MCF 10A (cell line): ENCODE results near the gene CNOT4. TPM values are rescaled to one million over a fixed set of nuclear protein-coding genes. Genes with fewer than 3 reads are reported as not detected.

Source experiments
- BruUV-seq: library from RNA; stranded (reverse); fragments of 400-500 nt; replicated peaks from 2 replicates; lab custom pipeline; 2021; lab: Mats Ljungman, UMichigan
- CTCF ChIA-PET: fragments of 300-600 bp; sonication (Branson Sonifier 250); formaldehyde crosslinking; extraction: SDS; loops from one replicate; lab custom pipeline; 2021; ENCODE audit warnings: antibody characterized with exemption, inconsistent platforms; lab: Yijun Ruan, JAX
- POLR2A ChIA-PET: fragments of 300-600, 350-650 bp; sonication (Branson Sonifier 250); formaldehyde crosslinking; extraction: SDS; loops from one replicate; lab custom pipeline; 2020; ENCODE audit warnings: antibody characterized with exemption, inconsistent platforms; lab: Yijun Ruan, JAX
- DNase-seq: peaks from one replicate; pipeline ENCODE4 v3.0.0-alpha.2; 2018; ENCODE audit not compliant: unreplicated experiment
- H3K27ac Mint-ChIP-seq: one replicate; pipeline ENCODE4 v1.8.0; 2022; ENCODE audit warnings: mild to moderate bottlenecking, low read depth, mixed read lengths; ENCODE audit not compliant: unreplicated experiment
- H3K27me3 Mint-ChIP-seq: one replicate; pipeline ENCODE4 v1.8.0; 2022; ENCODE audit warnings: mixed read lengths; ENCODE audit not compliant: insufficient read depth, unreplicated experiment
- H3K36me3 Mint-ChIP-seq: one replicate; pipeline ENCODE4 v1.8.0; 2022; ENCODE audit warnings: mild to moderate bottlenecking, moderate library complexity, mixed read lengths; ENCODE audit not compliant: insufficient read depth, unreplicated experiment
- H3K4me1 Mint-ChIP-seq: one replicate; pipeline ENCODE4 v1.8.0; 2022; ENCODE audit warnings: mixed read lengths; ENCODE audit not compliant: insufficient read depth, unreplicated experiment
- H3K4me3 Mint-ChIP-seq: one replicate; pipeline ENCODE4 v1.8.0; 2022; ENCODE audit warnings: mild to moderate bottlenecking, moderate library complexity, mixed read lengths; ENCODE audit not compliant: unreplicated experiment
- H3K9me3 Mint-ChIP-seq: one replicate; pipeline ENCODE4 v1.8.0; 2022; ENCODE audit warnings: mixed read lengths; ENCODE audit not compliant: unreplicated experiment
- intact Hi-C: fragments of 100-400 bp; cut with micrococcal nuclease; formaldehyde crosslinking; loops from 2 replicates; pipeline ENCODE4 v1.14.1; 2022
- total RNA-seq: library from RNA; stranded (reverse); gene quantifications from 2 replicates; pipeline ENCODE4 v1.2.3, GENCODE V29; 2022
- TF ChIP-seq, protein P1 (sequence below): fragments of 200-600 bp; IDR thresholded peaks from one replicate; pipeline ENCODE4 v1.8.0; 2022; ENCODE audit warnings: antibody characterized with exemption, mild to moderate bottlenecking; ENCODE audit not compliant: unreplicated experiment

Gene CNOT4
- total RNA-seq, 1 experiment from 2014 or later = 18.5 TPM

DNA sequence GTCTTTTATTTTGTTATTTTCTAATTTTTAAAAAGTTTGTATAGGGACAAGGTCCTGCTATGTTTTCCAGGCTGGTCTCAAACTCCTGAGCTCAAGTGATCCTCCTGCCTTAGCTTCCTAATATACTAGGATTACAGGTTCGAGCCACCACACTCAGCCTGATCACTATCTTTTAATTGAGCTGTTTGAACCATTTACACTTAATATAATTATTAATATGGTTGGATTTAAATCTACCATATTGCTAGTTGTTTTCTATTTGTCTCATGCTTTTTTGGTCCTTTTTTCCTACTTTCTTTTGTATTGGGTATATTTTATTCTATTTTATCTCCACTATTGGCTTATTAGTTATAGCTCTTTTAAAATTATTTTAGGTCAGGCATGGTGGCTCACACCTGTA lies 13.2 kb upstream of the CNOT4 start:
- no peaks in the 10 kb centered on the region for H3K36me3 Mint-ChIP-seq
- BruUV-seq = no TSS peak
- H3K27me3 Mint-ChIP-seq = no peaks in the 10 kb centered on the region
- intact Hi-C loops = no loop called here
- TF ChIP-seq, protein P1, sequence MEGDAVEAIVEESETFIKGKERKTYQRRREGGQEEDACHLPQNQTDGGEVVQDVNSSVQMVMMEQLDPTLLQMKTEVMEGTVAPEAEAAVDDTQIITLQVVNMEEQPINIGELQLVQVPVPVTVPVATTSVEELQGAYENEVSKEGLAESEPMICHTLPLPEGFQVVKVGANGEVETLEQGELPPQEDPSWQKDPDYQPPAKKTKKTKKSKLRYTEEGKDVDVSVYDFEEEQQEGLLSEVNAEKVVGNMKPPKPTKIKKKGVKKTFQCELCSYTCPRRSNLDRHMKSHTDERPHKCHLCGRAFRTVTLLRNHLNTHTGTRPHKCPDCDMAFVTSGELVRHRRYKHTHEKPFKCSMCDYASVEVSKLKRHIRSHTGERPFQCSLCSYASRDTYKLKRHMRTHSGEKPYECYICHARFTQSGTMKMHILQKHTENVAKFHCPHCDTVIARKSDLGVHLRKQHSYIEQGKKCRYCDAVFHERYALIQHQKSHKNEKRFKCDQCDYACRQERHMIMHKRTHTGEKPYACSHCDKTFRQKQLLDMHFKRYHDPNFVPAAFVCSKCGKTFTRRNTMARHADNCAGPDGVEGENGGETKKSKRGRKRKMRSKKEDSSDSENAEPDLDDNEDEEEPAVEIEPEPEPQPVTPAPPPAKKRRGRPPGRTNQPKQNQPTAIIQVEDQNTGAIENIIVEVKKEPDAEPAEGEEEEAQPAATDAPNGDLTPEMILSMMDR = no peak
- no peak overlapping the region for H3K27ac Mint-ChIP-seq
- ChIA-PET POLR2A (interaction anchor here (0.7 kb wide), 1 partner anchor 10 kb away, joined by 3 read pairs; no protein-coding TSS in a partner anchor), CTCF (interaction anchor here (0.6 to 1.1 kb wide), 7 partner anchors 29 to 435 kb away, joined by 3 to 5 read pairs (median 3); no protein-coding TSS in a partner anchor)
- H3K4me1 Mint-ChIP-seq = no peaks in the 10 kb centered on the region
- peaks cover 7% of the 10 kb centered on the region for H3K9me3 Mint-ChIP-seq
- DNase-seq = no peak
- H3K4me3 Mint-ChIP-seq = no peak overlapping the region

DNA sequence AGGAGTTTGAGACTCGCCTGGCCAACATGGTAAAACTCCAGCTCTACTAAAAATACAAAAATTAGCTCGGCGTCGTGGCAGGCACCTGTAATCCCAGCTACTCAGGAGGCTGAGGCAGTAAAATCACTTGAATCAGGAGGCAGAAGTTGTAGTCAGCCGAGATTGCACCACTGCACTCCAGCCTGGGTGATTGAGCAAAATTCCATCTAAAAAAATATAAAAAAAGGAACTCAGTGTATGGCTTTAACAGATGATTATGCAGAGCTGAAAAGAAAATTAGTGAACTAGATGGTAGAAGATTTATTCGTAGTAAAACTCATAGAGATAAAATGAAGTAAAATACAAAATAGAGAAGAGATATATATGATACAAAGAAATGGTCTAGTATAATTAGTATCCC lies 12.6 kb upstream of the CNOT4 start:
- intact Hi-C loops = no loop called here

DNA sequence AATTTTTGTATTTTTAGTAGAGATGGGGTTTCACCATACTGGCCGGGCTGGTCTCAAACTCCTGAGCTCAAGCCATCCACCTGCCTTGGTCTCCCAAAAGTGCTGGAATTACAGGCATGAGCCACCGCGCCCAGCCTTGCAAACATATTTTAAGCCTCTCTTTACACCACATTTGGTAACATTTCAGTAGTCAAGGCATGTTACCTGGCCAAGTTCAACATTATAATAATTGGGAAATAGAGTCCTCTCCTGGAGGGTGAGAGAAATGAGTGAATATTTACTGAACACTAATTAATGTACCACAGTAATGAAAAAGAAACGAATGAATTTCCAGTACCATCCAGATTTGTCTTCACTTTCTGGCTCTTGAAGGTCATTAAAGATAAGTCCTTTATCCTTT lies 10.0 kb upstream of the CNOT4 start:
- ChIA-PET POLR2A (no interaction called here), CTCF (interaction anchor here (0.8 to 2.7 kb wide), 5 partner anchors 7 to 239 kb away, joined by 3 to 10 read pairs (median 5); no protein-coding TSS in a partner anchor)
- no TSS peak for BruUV-seq
- no peaks in the 10 kb centered on the region for H3K27me3 Mint-ChIP-seq
- no peak overlapping the region for H3K27ac Mint-ChIP-seq
- TF ChIP-seq, protein P1 = no peak
- DNase-seq = no peak
- intact Hi-C loops = no loop called here
- H3K9me3 Mint-ChIP-seq = peaks cover 7% of the 10 kb centered on the region
- no peak overlapping the region for H3K4me3 Mint-ChIP-seq
- no peaks in the 10 kb centered on the region for H3K36me3 Mint-ChIP-seq
- H3K4me1 Mint-ChIP-seq = no peaks in the 10 kb centered on the region

More for the DNA sequence above, 12.6 kb upstream of the CNOT4 start:
- Mint-ChIP-seq H3K4me1 (no peaks in the 10 kb centered on the region), H3K27ac (no peak overlapping the region), H3K4me3 (no peak overlapping the region), H3K27me3 (no peaks in the 10 kb centered on the region), H3K36me3 (no peaks in the 10 kb centered on the region), H3K9me3 (peaks cover 7% of the 10 kb centered on the region)
- no TSS peak for BruUV-seq
- POLR2A ChIA-PET = no interaction called here
- no peak for DNase-seq
- TF ChIP-seq, protein P1 = no peak
- CTCF ChIA-PET = interaction anchor here (0.7 to 1.1 kb wide), 2 partner anchors 91 to 107 kb away, joined by 3 to 5 read pairs; no protein-coding TSS in a partner anchor

DNA sequence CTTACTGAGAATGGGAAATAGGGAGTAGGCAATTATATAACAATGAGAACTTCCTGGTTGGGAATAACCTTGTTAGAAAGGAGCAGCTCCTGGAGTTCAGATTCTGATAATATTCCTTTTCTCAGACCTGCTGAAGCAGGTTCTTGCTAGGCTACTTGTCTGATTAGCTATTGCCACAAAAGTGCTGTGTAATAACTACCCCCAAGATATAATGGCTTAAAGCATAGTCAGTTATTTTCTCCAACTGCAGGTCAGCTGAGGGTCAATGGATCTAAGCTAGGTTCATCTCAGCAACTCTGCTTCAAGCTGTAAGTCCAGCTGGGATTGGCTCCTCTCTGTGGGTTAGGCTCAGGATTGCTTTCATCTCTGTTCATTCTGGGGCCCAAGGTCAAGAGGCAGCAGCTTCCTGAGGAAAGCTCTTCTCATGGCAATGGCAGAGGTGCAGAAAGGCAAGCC lies 9.4 kb upstream of the CNOT4 start:
- BruUV-seq = no TSS peak
- H3K4me1 Mint-ChIP-seq = no peaks in the 10 kb centered on the region
- POLR2A ChIA-PET = no interaction called here
- no peak for DNase-seq
- H3K9me3 Mint-ChIP-seq = peaks cover 7% of the 10 kb centered on the region
- no peaks in the 10 kb centered on the region for H3K36me3 Mint-ChIP-seq
- no peak overlapping the region for H3K27ac Mint-ChIP-seq
- TF ChIP-seq, protein P1 = no peak
- no peaks in the 10 kb centered on the region for H3K27me3 Mint-ChIP-seq
- intact Hi-C loops = no loop called here
- CTCF ChIA-PET = interaction anchor here (0.6 to 2.7 kb wide), 4 partner anchors 8 to 537 kb away, joined by 3 to 10 read pairs (median 3); no protein-coding TSS in a partner anchor
- no peak overlapping the region for H3K4me3 Mint-ChIP-seq
